Measurements from ENCODE around the gene DPYD.

Gene DPYD

GRCh38 chr1:97281962-97282361 lies 638.9 kb downstream of the DPYD start:
- Histone ChIP-seq H3K27me3 (replicated peaks; ENCODE audit: control insufficient read depth, insufficient read depth, low read length, poor library complexity, severe bottlenecking) (no peaks in the 10 kb centered on the region), H3K36me3 (ENCODE audit: control insufficient read depth, insufficient read depth, low read length) (no peaks in the 10 kb centered on the region), H3K4me1 (ENCODE audit: control insufficient read depth, insufficient read depth, low read length, poor library complexity, severe bottlenecking) (no peaks in the 10 kb centered on the region), H3K27ac (ENCODE audit: insufficient read depth, low read length, poor library complexity, severe bottlenecking) (no peak overlapping the region), H3K9me3 (ENCODE audit: control insufficient read depth, low read length) (no peaks in the 10 kb centered on the region), H3K4me3 (ENCODE audit: insufficient read depth, low read depth, low read length, poor library complexity, severe bottlenecking) (no peak overlapping the region)
- DNase-seq = no peak

DNA sequence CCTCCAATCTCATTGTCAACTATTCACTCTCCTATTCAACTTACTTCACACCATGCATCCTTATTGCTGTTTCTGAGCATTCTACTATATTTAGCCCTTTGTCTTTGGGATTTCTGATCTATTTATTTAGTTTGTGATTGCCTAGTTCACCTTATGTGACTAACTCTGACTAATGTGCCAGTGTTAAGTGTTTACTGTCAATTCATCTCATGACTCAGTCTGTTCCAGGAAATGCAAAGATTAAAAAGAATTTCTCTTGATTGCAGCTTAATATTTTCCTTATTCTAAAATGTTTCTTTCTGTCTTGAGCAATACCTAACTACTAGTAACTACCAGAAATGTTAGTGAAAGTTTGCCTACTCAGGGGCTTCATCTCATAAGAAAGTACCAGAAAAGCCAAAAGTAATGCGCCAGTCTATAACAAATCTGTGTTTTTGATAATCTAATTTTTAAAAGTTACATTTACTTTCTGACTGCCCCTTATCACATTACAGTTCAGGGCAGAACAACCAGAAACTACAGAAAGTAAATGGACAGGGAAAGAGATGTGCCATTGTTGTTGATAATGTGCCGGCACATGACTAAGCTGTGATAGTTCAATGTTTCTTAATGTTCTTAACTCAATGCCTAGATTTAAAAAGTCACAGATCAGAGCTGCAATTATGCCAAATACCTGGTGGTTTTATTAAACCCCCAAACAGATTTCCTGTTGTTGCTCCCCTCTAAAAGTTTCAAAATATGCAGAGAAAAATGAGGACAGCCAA lies 642.8 kb downstream of the DPYD start:
- no peaks in the 10 kb centered on the region for H3K4me1 ChIP-seq (ENCODE audit: control insufficient read depth, insufficient read depth, low read length, poor library complexity, severe bottlenecking)
- no peak for DNase-seq
- no peaks in the 10 kb centered on the region for H3K9me3 ChIP-seq (ENCODE audit: control insufficient read depth, low read length)
- H3K27ac ChIP-seq (ENCODE audit: insufficient read depth, low read length, poor library complexity, severe bottlenecking) = no peak overlapping the region
- no peaks in the 10 kb centered on the region for H3K27me3 ChIP-seq (replicated peaks; ENCODE audit: control insufficient read depth, insufficient read depth, low read length, poor library complexity, severe bottlenecking)
- no peaks in the 10 kb centered on the region for H3K36me3 ChIP-seq (ENCODE audit: control insufficient read depth, insufficient read depth, low read length)
- H3K4me3 ChIP-seq (ENCODE audit: insufficient read depth, low read depth, low read length, poor library complexity, severe bottlenecking) = no peak overlapping the region

DNA sequence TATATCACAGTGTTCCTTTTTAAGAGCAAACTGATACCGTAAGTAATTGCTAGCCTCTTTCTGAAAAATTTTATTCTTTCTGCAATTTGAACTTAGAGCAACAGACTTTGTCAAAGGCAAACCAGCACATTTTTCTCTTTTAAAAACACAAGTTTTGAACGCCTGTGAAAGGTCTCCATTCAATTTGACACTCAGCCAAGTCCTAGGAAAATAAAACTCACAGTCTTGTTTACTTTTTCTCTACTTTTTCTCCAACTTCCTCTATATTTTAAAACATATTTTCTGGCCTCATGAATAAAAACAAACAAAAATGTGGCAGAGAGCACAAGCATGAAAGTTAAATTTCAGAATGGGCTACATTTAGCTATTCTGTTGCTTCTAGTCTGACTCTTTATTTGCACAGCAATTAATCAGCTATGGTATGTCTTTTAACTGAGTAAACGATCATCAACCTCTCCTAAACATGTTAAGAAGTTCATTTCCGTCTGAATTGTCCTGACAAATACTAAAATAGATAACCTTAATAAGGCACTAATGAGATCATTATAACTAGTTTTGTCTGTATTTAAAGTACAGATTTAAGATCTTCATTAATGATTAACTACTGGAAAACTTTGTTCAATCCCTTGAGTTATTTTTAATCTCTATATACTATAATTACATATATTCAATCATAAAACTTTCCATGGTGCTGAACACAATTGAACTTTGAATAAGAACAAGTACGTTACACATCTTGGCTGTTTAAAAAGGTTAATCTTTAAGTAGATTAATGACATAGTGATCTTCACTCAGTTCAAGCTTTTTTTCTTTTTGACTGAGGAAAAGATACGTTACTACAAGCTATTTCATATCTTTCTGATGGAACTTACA lies 648.7 kb downstream of the DPYD start:
- H3K27me3 ChIP-seq (replicated peaks; ENCODE audit: control insufficient read depth, insufficient read depth, low read length, poor library complexity, severe bottlenecking) = no peaks in the 10 kb centered on the region
- DNase-seq = no peak
- H3K36me3 ChIP-seq (ENCODE audit: control insufficient read depth, insufficient read depth, low read length) = no peaks in the 10 kb centered on the region
- no peak overlapping the region for H3K4me3 ChIP-seq (ENCODE audit: insufficient read depth, low read depth, low read length, poor library complexity, severe bottlenecking)
- H3K9me3 ChIP-seq (ENCODE audit: control insufficient read depth, low read length) = no peaks in the 10 kb centered on the region
- no peaks in the 10 kb centered on the region for H3K4me1 ChIP-seq (ENCODE audit: control insufficient read depth, insufficient read depth, low read length, poor library complexity, severe bottlenecking)
- no peak overlapping the region for H3K27ac ChIP-seq (ENCODE audit: insufficient read depth, low read length, poor library complexity, severe bottlenecking)

GRCh38 chr1:97270508-97271307 lies 650.1 kb downstream of the DPYD start:
- no peak for DNase-seq
- Histone ChIP-seq H3K36me3 (ENCODE audit: control insufficient read depth, insufficient read depth, low read length) (no peaks in the 10 kb centered on the region), H3K9me3 (ENCODE audit: control insufficient read depth, low read length) (no peaks in the 10 kb centered on the region), H3K27ac (ENCODE audit: insufficient read depth, low read length, poor library complexity, severe bottlenecking) (no peak overlapping the region), H3K4me3 (ENCODE audit: insufficient read depth, low read depth, low read length, poor library complexity, severe bottlenecking) (no peak overlapping the region), H3K4me1 (ENCODE audit: control insufficient read depth, insufficient read depth, low read length, poor library complexity, severe bottlenecking) (no peaks in the 10 kb centered on the region), H3K27me3 (replicated peaks; ENCODE audit: control insufficient read depth, insufficient read depth, low read length, poor library complexity, severe bottlenecking) (no peaks in the 10 kb centered on the region)

- H3K4me3 ChIP-seq (ENCODE audit: insufficient read depth, low read depth, low read length, poor library complexity, severe bottlenecking) = no peak overlapping the region
- H3K36me3 ChIP-seq (ENCODE audit: control insufficient read depth, insufficient read depth, low read length) = no peaks in the 10 kb centered on the region
- H3K4me1 ChIP-seq (ENCODE audit: control insufficient read depth, insufficient read depth, low read length, poor library complexity, severe bottlenecking) = no peaks in the 10 kb centered on the region
- no peak for DNase-seq
- H3K9me3 ChIP-seq (ENCODE audit: control insufficient read depth, low read length) = no peaks in the 10 kb centered on the region
- H3K27me3 ChIP-seq (replicated peaks; ENCODE audit: control insufficient read depth, insufficient read depth, low read length, poor library complexity, severe bottlenecking) = no peaks in the 10 kb centered on the region
- no peak overlapping the region for H3K27ac ChIP-seq (ENCODE audit: insufficient read depth, low read length, poor library complexity, severe bottlenecking)
These were observed 655.2 kb downstream of the DPYD start for GRCh38 chr1:97265630-97266029.

- no peaks in the 10 kb centered on the region for H3K9me3 ChIP-seq (ENCODE audit: control insufficient read depth, low read length)
- no peak for DNase-seq
These were observed 658.0 kb downstream of the DPYD start for GRCh38 chr1:97262842-97263241.

GRCh38 chr1:97258597-97258996 lies 662.2 kb downstream of the DPYD start:
- no peak for DNase-seq
- Histone ChIP-seq H3K4me1 (ENCODE audit: control insufficient read depth, insufficient read depth, low read length, poor library complexity, severe bottlenecking) (no peaks in the 10 kb centered on the region), H3K36me3 (ENCODE audit: control insufficient read depth, insufficient read depth, low read length) (no peaks in the 10 kb centered on the region), H3K9me3 (ENCODE audit: control insufficient read depth, low read length) (no peaks in the 10 kb centered on the region), H3K27me3 (replicated peaks; ENCODE audit: control insufficient read depth, insufficient read depth, low read length, poor library complexity, severe bottlenecking) (no peaks in the 10 kb centered on the region), H3K27ac (ENCODE audit: insufficient read depth, low read length, poor library complexity, severe bottlenecking) (no peak overlapping the region), H3K4me3 (ENCODE audit: insufficient read depth, low read depth, low read length, poor library complexity, severe bottlenecking) (no peak overlapping the region)

More at GRCh38 chr1:97262842-97263241, 658.0 kb downstream of the DPYD start:
- Histone ChIP-seq H3K27me3 (replicated peaks; ENCODE audit: control insufficient read depth, insufficient read depth, low read length, poor library complexity, severe bottlenecking) (no peaks in the 10 kb centered on the region), H3K4me1 (ENCODE audit: control insufficient read depth, insufficient read depth, low read length, poor library complexity, severe bottlenecking) (no peaks in the 10 kb centered on the region), H3K36me3 (ENCODE audit: control insufficient read depth, insufficient read depth, low read length) (no peaks in the 10 kb centered on the region), H3K4me3 (ENCODE audit: insufficient read depth, low read depth, low read length, poor library complexity, severe bottlenecking) (no peak overlapping the region), H3K27ac (ENCODE audit: insufficient read depth, low read length, poor library complexity, severe bottlenecking) (no peak overlapping the region)

- H3K4me1 ChIP-seq (ENCODE audit: control insufficient read depth, insufficient read depth, low read length, poor library complexity, severe bottlenecking) = no peaks in the 10 kb centered on the region
- H3K36me3 ChIP-seq (ENCODE audit: control insufficient read depth, insufficient read depth, low read length) = no peaks in the 10 kb centered on the region
- no peak for DNase-seq
- no peak overlapping the region for H3K27ac ChIP-seq (ENCODE audit: insufficient read depth, low read length, poor library complexity, severe bottlenecking)
- no peaks in the 10 kb centered on the region for H3K9me3 ChIP-seq (ENCODE audit: control insufficient read depth, low read length)
- H3K4me3 ChIP-seq (ENCODE audit: insufficient read depth, low read depth, low read length, poor library complexity, severe bottlenecking) = no peak overlapping the region
- no peaks in the 10 kb centered on the region for H3K27me3 ChIP-seq (replicated peaks; ENCODE audit: control insufficient read depth, insufficient read depth, low read length, poor library complexity, severe bottlenecking)
These were observed 665.9 kb downstream of the DPYD start for GRCh38 chr1:97254731-97255463.

- Histone ChIP-seq H3K4me3 (ENCODE audit: insufficient read depth, low read depth, low read length, poor library complexity, severe bottlenecking) (no peak overlapping the region), H3K27me3 (replicated peaks; ENCODE audit: control insufficient read depth, insufficient read depth, low read length, poor library complexity, severe bottlenecking) (no peaks in the 10 kb centered on the region), H3K9me3 (ENCODE audit: control insufficient read depth, low read length) (no peaks in the 10 kb centered on the region), H3K36me3 (ENCODE audit: control insufficient read depth, insufficient read depth, low read length) (no peaks in the 10 kb centered on the region), H3K4me1 (ENCODE audit: control insufficient read depth, insufficient read depth, low read length, poor library complexity, severe bottlenecking) (no peaks in the 10 kb centered on the region), H3K27ac (ENCODE audit: insufficient read depth, low read length, poor library complexity, severe bottlenecking) (no peak overlapping the region)
- no peak for DNase-seq
These were observed 667.9 kb downstream of the DPYD start for GRCh38 chr1:97252925-97253324.
